Left kidney (tissue), 8 donors: ENCODE results near the gene TUBA4B. TPM values are rescaled to one million over a fixed set of nuclear protein-coding genes. Genes with fewer than 3 reads are reported as not detected.

Source experiments
- DNase-seq: peaks from one replicate; pipeline ENCODE4 v3.0.0-alpha.2; 2013
- long read RNA-seq, 8 donors: transcript quantifications; one replicate each; lab custom pipeline, GENCODE V29; 2026
- polyA plus RNA-seq: library from polyadenylated mRNA; unstranded; fragments of 120-200 nt; gene quantifications from one replicate; pipeline ENCODE4 v1.2.1, GENCODE V29; 2013; ENCODE audit not compliant: insufficient read length

The TUBA4B gene
- 0.75 TPM for polyA plus RNA-seq
- long read RNA-seq, donor 1: 0 reads
- long read RNA-seq, donor 2: 0 reads
- long read RNA-seq, donor 3, partial matches to known transcripts: 8 of 8 reads
- long read RNA-seq, donor 3, other reads (novel, unspliced or antisense): 0 of 8 reads
- long read RNA-seq, donor 4: 0 reads
- long read RNA-seq, donor 5: 0 reads
- long read RNA-seq, donor 6, partial matches to known transcripts: 10 of 20 reads
- long read RNA-seq, donor 6, other reads (novel, unspliced or antisense): 10 of 20 reads
- long read RNA-seq, donor 7: 0 reads
- long read RNA-seq, donor 8: 0 reads

GRCh38 chr2:219252900-219253752 lies at the start of gene TUBA4B:
Gene TUBA4B (plus strand): TSS chr2:219253243. CDS start chr2:219253408, 165 bp downstream.
- DNase-seq: no peak

- no peak for DNase-seq
Observed at GRCh38 chr2:219204425-219205164, 48.4 kb upstream of the TUBA4B start.

- no peak for DNase-seq
Observed at GRCh38 chr2:219205165-219205538, 47.9 kb upstream of the TUBA4B start.

- no peak for DNase-seq
Observed at GRCh38 chr2:219205981-219206327, 47.1 kb upstream of the TUBA4B start.

- peak; percentile 94 for DNase-seq
Observed at GRCh38 chr2:219206328-219207133, 46.5 kb upstream of the TUBA4B start, which contains the start of gene ZFAND2B. Gene ZFAND2B (plus strand): TSS chr2:219206782. CDS start chr2:219206988, 206 bp downstream.

GRCh38 chr2:219207134-219207883 lies 45.7 kb upstream of the TUBA4B start:
- no peak for DNase-seq

GRCh38 chr2:219207884-219208740 lies 44.9 kb upstream of the TUBA4B start:
- DNase-seq: no peak

- no peak for DNase-seq
Observed at GRCh38 chr2:219209236-219210195, 43.5 kb upstream of the TUBA4B start.

- no peak for DNase-seq
Observed at GRCh38 chr2:219210196-219210885, 42.7 kb upstream of the TUBA4B start.

- no peak for DNase-seq
Observed at GRCh38 chr2:219210886-219211362, 42.1 kb upstream of the TUBA4B start.

GRCh38 chr2:219213026-219213415 lies 40.0 kb upstream of the TUBA4B start:
- no peak for DNase-seq

- no peak for DNase-seq
Observed at GRCh38 chr2:219213486-219214071, 39.5 kb upstream of the TUBA4B start.

- no peak for DNase-seq
Observed at GRCh38 chr2:219214141-219214540, 38.9 kb upstream of the TUBA4B start.

- DNase-seq: no peak
Observed at GRCh38 chr2:219214786-219215185, 38.3 kb upstream of the TUBA4B start.

- no peak for DNase-seq
Observed at GRCh38 chr2:219215871-219216534, 37.0 kb upstream of the TUBA4B start.

GRCh38 chr2:219216535-219216915 lies 36.5 kb upstream of the TUBA4B start:
- DNase-seq: no peak

GRCh38 chr2:219218217-219218731 lies 34.8 kb upstream of the TUBA4B start:
- DNase-seq: no peak
